Liver (tissue), 9 donors: ENCODE results near the gene ANKRD44. TPM values are rescaled to one million over a fixed set of nuclear protein-coding genes. Genes with fewer than 3 reads are reported as not detected.

Experiments
- DNase-seq: peaks from one replicate; pipeline ENCODE4 v3.0.0-alpha.2; 2017; ENCODE audit warnings: low spot score
- H3K27ac ChIP-seq, 2 donors: one replicate each; pipeline ENCODE4 v1.7.0; 2013; ENCODE audit warnings: inconsistent platforms in 2 of 2, low read length in 2 of 2, control low read depth in 1 of 2, low read depth in 1 of 2, mild to moderate bottlenecking in 1 of 2
- H3K27me3 ChIP-seq, 4 donors: one replicate each; pipeline versions ENCODE4 v1.6.1 to v1.7.0; 2013; ENCODE audit warnings: low read length in 3 of 4, inconsistent platforms in 1 of 4, mild to moderate bottlenecking in 1 of 4, moderate library complexity in 1 of 4; ENCODE audit not compliant: control insufficient read depth in 4 of 4, insufficient read depth in 4 of 4
- H3K36me3 ChIP-seq, 4 donors: one replicate each; pipeline versions ENCODE4 v1.6.1 to v1.7.0; 2013; ENCODE audit warnings: low read length in 3 of 4, mild to moderate bottlenecking in 3 of 4, low read depth in 1 of 4, moderate library complexity in 1 of 4; ENCODE audit not compliant: control insufficient read depth in 4 of 4, insufficient read depth in 3 of 4
- H3K4me1 ChIP-seq, 4 donors: one replicate each; pipeline versions ENCODE4 v1.6.1 to v1.7.0; 2013; ENCODE audit warnings: low read length in 3 of 4, mild to moderate bottlenecking in 3 of 4, moderate library complexity in 1 of 4; ENCODE audit not compliant: control insufficient read depth in 4 of 4, insufficient read depth in 4 of 4
- H3K4me3 ChIP-seq, 3 donors: one replicate each; pipeline versions ENCODE4 v1.6.1 to v1.7.0; 2013; ENCODE audit warnings: low read length in 3 of 3, control low read depth in 1 of 3, low read depth in 1 of 3, mild to moderate bottlenecking in 1 of 3
- H3K9ac ChIP-seq, 2 donors: one replicate each; pipeline ENCODE4 v1.7.0; 2013; ENCODE audit warnings: low read length in 2 of 2, mild to moderate bottlenecking in 2 of 2, moderate library complexity in 2 of 2, control low read depth in 1 of 2, low read depth in 1 of 2
- H3K9me3 ChIP-seq, 4 donors: one replicate each; pipeline versions ENCODE4 v1.6.1 to v1.7.0; 2013; ENCODE audit warnings: low read length in 3 of 4; ENCODE audit not compliant: control insufficient read depth in 4 of 4
- CTCF ChIP-seq: fragments of 150-350 bp; IDR thresholded peaks from 2 replicates; pipeline ENCODE4 v1.5.1; 2017; ENCODE audit warnings: improper control_type of control experiment, low read depth, low read length; ENCODE audit not compliant: missing input control
- EGR1 ChIP-seq, 2 donors: IDR thresholded peaks; 2 replicates each; pipeline ENCODE4 v1.6.1; 2016 to 2018; ENCODE audit warnings: antibody characterized with exemption in 2 of 2, low read depth in 2 of 2
- FOXA1 ChIP-seq: IDR thresholded peaks from 2 replicates; pipeline ENCODE4 v1.6.1; 2016; ENCODE audit warnings: antibody characterized with exemption
- HNF4A ChIP-seq, 2 donors: conservative IDR thresholded peaks; 2 replicates each; pipeline ENCODE4 v1.6.1; 2016; ENCODE audit warnings: antibody characterized with exemption in 2 of 2, mild to moderate bottlenecking in 2 of 2
- HNF4G ChIP-seq: IDR thresholded peaks from 2 replicates; pipeline ENCODE4 v1.6.1; 2016; ENCODE audit warnings: antibody characterized with exemption
- RXRA ChIP-seq, 2 donors: IDR thresholded peaks; 2 replicates each; pipeline ENCODE4 v1.6.1; 2017 to 2018; ENCODE audit warnings: antibody characterized with exemption in 2 of 2, mild to moderate bottlenecking in 1 of 2
- SP1 ChIP-seq: IDR thresholded peaks from 2 replicates; pipeline ENCODE4 v1.6.1; 2018; ENCODE audit warnings: antibody characterized with exemption, mild to moderate bottlenecking
- TAF1 ChIP-seq: conservative IDR thresholded peaks from 2 replicates; pipeline ENCODE4 v1.6.1; 2016; ENCODE audit warnings: antibody characterized with exemption, mild to moderate bottlenecking
- ZBTB33 ChIP-seq: IDR thresholded peaks from 2 replicates; pipeline ENCODE4 v1.6.1; 2016; ENCODE audit warnings: antibody characterized with exemption
- WGBS: extraction: QIAGEN DNeasy Blood & Tissue Kit; methylation state at CpG from one replicate; pipeline ENCODE4 v1.1.7; 2013; 5-methylcytosine and 5-hydroxymethylcytosine counted together
- polyA plus RNA-seq, 2 donors: library from polyadenylated mRNA; stranded (reverse) in 1 of 2; unstranded in 1 of 2; fragments of 200-250 nt in 1 of 2; fragments of >200 nt in 1 of 2; fragmentation: Nextera tagmentation in 1 of 2; extraction: Ambion mirVana in 1 of 2; gene quantifications; one replicate each; pipeline versions ENCODE4 v1.2.1 to v1.2.3, GENCODE V29; 2013 to 2015
- total RNA-seq, 2 donors: library from RNA; depleted of rRNA; stranded (reverse); fragments of >200 nt; gene quantifications; one replicate each; pipeline ENCODE4 v1.2.3, GENCODE V29; 2014
- donor health status: healthy.
- donor health status: healthy.
- donor health status: healthy.
- donor health status: healthy.
- donor health status: healthy.

ANKRD44 gene
- total and polyA plus RNA-seq, 4 donors = 3.8 to 18.2 (median 6.8) TPM

- WGBS = 78% methylated on average over 5 of the region's 5 CpGs
- Histone ChIP-seq H3K9me3 (no peaks in the 10 kb centered on the region), H3K9ac (no peak overlapping the region), H3K4me1 (no peaks in the 10 kb centered on the region), H3K4me3 (no peak overlapping the region), H3K27ac (no peak overlapping the region), H3K36me3 (no peaks in the 10 kb centered on the region), H3K27me3 (no peaks in the 10 kb centered on the region)
- no peak for DNase-seq
- no peak for TF ChIP-seq CTCF
- TF ChIP-seq TAF1 = no peak
- TF ChIP-seq RXRA (IDR thresholded peaks at IDR 0.05) = no peak
- no peak for TF ChIP-seq FOXA1
Observed at GRCh38 chr2:197247083-197247482, 63.5 kb downstream of the ANKRD44 start.

GRCh38 chr2:197245829-197246804, 64.5 kb downstream of the ANKRD44 start:
- no peak for DNase-seq
- Histone ChIP-seq H3K27me3 (no peaks in the 10 kb centered on the region), H3K27ac (no peak overlapping the region), H3K4me3 (no peak overlapping the region), H3K4me1 (no peaks in the 10 kb centered on the region), H3K9me3 (no peaks in the 10 kb centered on the region), H3K36me3 (no peaks in the 10 kb centered on the region), H3K9ac (no peak overlapping the region)
- TF ChIP-seq ZBTB33 = no peak
- TF ChIP-seq TAF1 = no peak
- no peak for TF ChIP-seq FOXA1
- no peak for TF ChIP-seq SP1
- TF ChIP-seq RXRA (IDR thresholded peaks at IDR 0.05) = no peak
- no peak for TF ChIP-seq HNF4A (conservative IDR thresholded peaks at IDR 0.05)
- TF ChIP-seq EGR1 (IDR thresholded peaks at IDR 0.05; ENCODE audit: low read depth in 2 of 2) = no peak
- 98% methylated on average over 6 of the region's 6 CpGs for WGBS

GRCh38 chr2:197244349-197244748, 66.2 kb downstream of the ANKRD44 start:
- no peaks in the 10 kb centered on the region for H3K9me3 ChIP-seq
- no peak overlapping the region for H3K9ac ChIP-seq
- H3K27ac ChIP-seq = no peak overlapping the region
- TF ChIP-seq HNF4G = no peak
- WGBS = 99% methylated on average over 1 of the region's 1 CpG
- H3K27me3 ChIP-seq = no peaks in the 10 kb centered on the region
- H3K4me1 ChIP-seq = peaks cover 0 to 5% (median 3%) of the 10 kb centered on the region in 4 donors
- H3K36me3 ChIP-seq = no peaks in the 10 kb centered on the region
- DNase-seq = no peak
- no peak overlapping the region for H3K4me3 ChIP-seq
